ENCODE measurements around the gene CCR1.
"Not testable (repeated sequence)": the region's sequence is repeated elsewhere in the genome, so short reads cannot be mapped to it uniquely, and the experiment has no call there.

Gene CCR1

DNA sequence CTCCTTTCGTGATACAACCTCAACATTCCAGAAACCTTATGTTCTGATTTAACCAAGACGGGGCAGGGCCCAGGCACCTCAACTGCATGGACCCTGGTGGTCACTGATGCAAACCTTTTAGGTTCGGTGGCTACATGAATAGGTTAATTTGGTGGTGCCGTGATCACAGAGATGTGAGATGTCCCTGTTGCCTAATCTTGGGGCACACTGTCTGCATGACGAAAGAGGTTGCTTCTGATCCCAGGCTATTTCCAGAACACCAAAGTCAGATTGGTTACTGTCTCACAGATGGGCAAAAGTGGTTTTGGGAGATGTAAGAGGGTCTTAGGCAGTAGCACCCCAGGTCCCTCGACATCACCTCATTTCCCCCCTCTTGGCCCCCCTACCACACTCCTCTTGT is 4.0 kb upstream of the CCR1 start:
- Histone ChIP-seq H3K14ac (ENCODE audit: low read length) (no peak overlapping the region), H3K9ac (ENCODE audit: low read length) (no peak overlapping the region), H3K4me1 (ENCODE audit: control insufficient read depth in 1 of 2, insufficient read depth in 2 of 2, low read length in 2 of 2) (no peaks in the 10 kb centered on the region), H3K4me2 (ENCODE audit: low read length) (no peak overlapping the region), H2BK12ac (ENCODE audit: low read length) (no peak overlapping the region), H3K18ac (ENCODE audit: low read length) (no peak overlapping the region), H4K12ac (ENCODE audit: low read depth, low read length) (no peak overlapping the region), H2BK5ac (ENCODE audit: low read depth, low read length, poor library complexity) (no peak overlapping the region), H2AFZ (ENCODE audit: insufficient read depth, low read length, poor library complexity) (no peak overlapping the region), H2AK5ac (ENCODE audit: low read length) (no peak overlapping the region), H4K8ac (ENCODE audit: low read depth, low read length) (no peak overlapping the region), H3K79me1 (ENCODE audit: low read length) (peaks cover 4% of the 10 kb centered on the region), H3K36me3 (ENCODE audit: control insufficient read depth in 1 of 2, insufficient read depth in 2 of 2, low read length in 2 of 2) (no peaks in the 10 kb centered on the region), H3K79me2 (ENCODE audit: control insufficient read depth, insufficient read depth, low read length, poor library complexity) (no peaks in the 10 kb centered on the region), H2BK120ac (ENCODE audit: insufficient read depth, low read length, poor library complexity) (no peak overlapping the region), H4K91ac (ENCODE audit: low read depth, low read length) (no peak overlapping the region), H3K27ac (ENCODE audit: low read depth, low read length) (no peak overlapping the region), H3K4me3 (ENCODE audit: low read depth, low read length) (no peak overlapping the region), H3K27me3 (ENCODE audit: insufficient read depth, low read length) (no peaks in the 10 kb centered on the region), H3K23ac (ENCODE audit: low read length) (no peak overlapping the region), H3K9me3 (ENCODE audit: insufficient read depth, low read depth, low read length) (no peaks in the 10 kb centered on the region), H3K4ac (ENCODE audit: low read depth, low read length) (no peak overlapping the region)
- no peak for DNase-seq
- no CpG with 5 or more reads among the region's 6 CpGs for WGBS (ENCODE audit: extremely low coverage, insufficient coverage, insufficient read length)

DNA sequence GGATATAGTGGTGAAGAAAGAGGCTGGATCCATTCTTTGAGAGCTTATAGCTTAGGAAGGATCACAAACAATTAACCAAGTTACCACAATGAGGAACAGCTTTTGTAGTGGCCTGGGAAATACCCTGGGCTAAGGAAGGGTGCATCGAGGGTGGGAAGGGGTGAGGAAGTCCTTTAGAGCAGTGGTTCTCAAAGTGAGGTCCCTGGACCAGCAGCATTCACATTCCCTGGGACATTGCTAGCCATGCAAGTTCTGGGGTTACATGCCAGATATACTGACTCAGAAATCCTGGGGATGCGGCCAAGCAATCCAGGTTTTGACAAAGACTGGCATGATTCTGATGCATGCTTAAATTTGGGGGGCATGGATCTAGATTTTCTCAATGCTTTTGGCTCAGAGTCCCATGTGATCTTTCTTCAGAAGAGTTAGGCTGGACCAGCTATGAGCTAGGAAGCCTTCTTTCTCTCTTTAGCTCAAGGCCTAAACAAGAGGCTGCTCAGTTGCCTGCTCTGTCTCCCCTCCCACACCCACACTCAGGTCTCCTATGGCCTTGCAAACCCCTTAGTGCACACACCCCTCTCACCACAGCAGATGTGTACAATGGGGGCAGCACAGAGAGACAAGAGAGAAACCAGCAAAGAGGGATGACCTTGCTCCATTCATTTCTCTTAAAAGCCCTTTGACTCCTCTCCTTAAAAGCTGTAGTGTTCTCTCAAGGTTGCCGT is 1.8 kb upstream of the CCR1 start:
- Histone ChIP-seq H3K9ac (ENCODE audit: low read length) (no peak overlapping the region), H2AK5ac (ENCODE audit: low read length) (no peak overlapping the region), H3K4me3 (ENCODE audit: low read depth, low read length) (no peak overlapping the region), H3K4me2 (ENCODE audit: low read length) (no peak overlapping the region), H2AFZ (ENCODE audit: insufficient read depth, low read length, poor library complexity) (no peak overlapping the region), H4K8ac (ENCODE audit: low read depth, low read length) (no peak overlapping the region), H3K79me1 (ENCODE audit: low read length) (peaks cover 9% of the 10 kb centered on the region), H3K79me2 (ENCODE audit: control insufficient read depth, insufficient read depth, low read length, poor library complexity) (no peaks in the 10 kb centered on the region), H4K12ac (ENCODE audit: low read depth, low read length) (no peak overlapping the region), H3K4me1 (ENCODE audit: control insufficient read depth in 1 of 2, insufficient read depth in 2 of 2, low read length in 2 of 2) (peaks cover 0 to 8% of the 10 kb centered on the region in 2 experiments), H2BK12ac (ENCODE audit: low read length) (no peak overlapping the region), H3K4ac (ENCODE audit: low read depth, low read length) (no peak overlapping the region), H2BK5ac (ENCODE audit: low read depth, low read length, poor library complexity) (no peak overlapping the region), H3K23ac (ENCODE audit: low read length) (no peak overlapping the region), H2BK120ac (ENCODE audit: insufficient read depth, low read length, poor library complexity) (no peak overlapping the region), H3K36me3 (ENCODE audit: control insufficient read depth in 1 of 2, insufficient read depth in 2 of 2, low read length in 2 of 2) (no peaks in the 10 kb centered on the region), H3K9me3 (ENCODE audit: insufficient read depth, low read depth, low read length) (no peaks in the 10 kb centered on the region), H3K18ac (ENCODE audit: low read length) (no peak overlapping the region), H4K91ac (ENCODE audit: low read depth, low read length) (no peak overlapping the region), H3K27ac (ENCODE audit: low read depth, low read length) (no peak overlapping the region), H3K14ac (ENCODE audit: low read length) (no peak overlapping the region), H3K27me3 (ENCODE audit: insufficient read depth, low read length) (no peaks in the 10 kb centered on the region)
- no CpG with 5 or more reads among the region's 3 CpGs for WGBS (ENCODE audit: extremely low coverage, insufficient coverage, insufficient read length)
- DNase-seq: no peak

DNA sequence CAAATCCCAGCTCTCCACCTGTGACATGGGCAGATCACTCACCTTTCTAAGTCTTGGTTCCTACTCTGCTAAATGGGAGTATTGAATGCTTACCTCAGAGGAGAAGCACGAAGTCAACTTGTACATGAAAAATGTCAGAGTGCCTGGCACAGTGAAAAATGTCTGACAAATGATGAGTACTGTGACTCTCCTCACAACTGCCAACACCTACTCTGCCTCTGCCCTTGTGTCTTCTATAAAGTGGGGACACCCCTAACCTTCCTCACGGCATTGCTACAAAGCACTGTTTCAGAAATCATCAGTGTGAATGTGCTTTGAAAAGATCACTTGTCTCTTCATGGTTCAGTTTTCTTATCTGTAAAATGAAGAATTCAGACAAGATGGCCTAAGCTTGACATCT is 940 bp upstream of the CCR1 start:
- Histone ChIP-seq H2BK12ac (ENCODE audit: low read length) (peak overlapping the region; percentile 63), H3K36me3 (ENCODE audit: control insufficient read depth in 1 of 2, insufficient read depth in 2 of 2, low read length in 2 of 2) (peaks cover 0 to under 1% of the 10 kb centered on the region in 2 experiments), H3K4me3 (ENCODE audit: low read depth, low read length) (no peak overlapping the region), H4K91ac (ENCODE audit: low read depth, low read length) (peak overlapping the region; percentile 60), H2AFZ (ENCODE audit: insufficient read depth, low read length, poor library complexity) (no peak overlapping the region), H3K27ac (ENCODE audit: low read depth, low read length) (no peak overlapping the region), H3K79me2 (ENCODE audit: control insufficient read depth, insufficient read depth, low read length, poor library complexity) (no peaks in the 10 kb centered on the region), H3K9me3 (ENCODE audit: insufficient read depth, low read depth, low read length) (no peaks in the 10 kb centered on the region), H3K9ac (ENCODE audit: low read length) (no peak overlapping the region), H3K14ac (ENCODE audit: low read length) (peak overlapping the region; percentile 33), H3K27me3 (ENCODE audit: insufficient read depth, low read length) (no peaks in the 10 kb centered on the region), H3K4ac (ENCODE audit: low read depth, low read length) (no peak overlapping the region), H3K4me2 (ENCODE audit: low read length) (no peak overlapping the region), H2AK5ac (ENCODE audit: low read length) (peak overlapping the region; percentile 60), H3K4me1 (ENCODE audit: control insufficient read depth in 1 of 2, insufficient read depth in 2 of 2, low read length in 2 of 2) (peaks cover 0 to 8% of the 10 kb centered on the region in 2 experiments), H3K18ac (ENCODE audit: low read length) (no peak overlapping the region), H4K12ac (ENCODE audit: low read depth, low read length) (no peak overlapping the region), H2BK120ac (ENCODE audit: insufficient read depth, low read length, poor library complexity) (no peak overlapping the region), H2BK5ac (ENCODE audit: low read depth, low read length, poor library complexity) (no peak overlapping the region), H4K8ac (ENCODE audit: low read depth, low read length) (no peak overlapping the region), H3K23ac (ENCODE audit: low read length) (no peak overlapping the region), H3K79me1 (ENCODE audit: low read length) (peaks cover 9% of the 10 kb centered on the region)
- WGBS (ENCODE audit: extremely low coverage, insufficient coverage, insufficient read length): no CpG with 5 or more reads among the region's 2 CpGs
- no peak for DNase-seq

DNA sequence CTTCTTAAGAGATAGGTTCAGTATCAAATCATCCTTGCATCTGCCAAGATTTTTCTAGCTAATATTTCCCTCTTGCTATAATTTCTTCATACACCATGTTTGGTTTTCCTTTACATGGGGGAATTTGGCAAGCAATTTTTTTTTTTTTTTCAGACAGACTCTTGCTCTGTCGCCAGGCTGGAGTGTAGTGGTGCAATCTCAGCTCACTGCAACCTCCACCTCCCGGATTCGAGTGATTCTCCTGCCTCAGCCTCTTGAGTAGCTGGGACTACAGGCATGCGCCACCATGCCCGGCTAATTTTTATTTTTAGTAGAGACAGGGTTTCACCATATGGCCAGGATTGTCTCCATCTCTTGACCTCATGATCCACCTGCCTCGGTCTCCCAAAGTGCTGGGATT is 599 bp downstream of the CCR1 start:
- H3K27me3 ChIP-seq (ENCODE audit: insufficient read depth, low read length); H2BK5ac ChIP-seq (ENCODE audit: low read depth, low read length, poor library complexity); H3K9ac ChIP-seq (ENCODE audit: low read length); H3K18ac ChIP-seq (ENCODE audit: low read length); H3K4me3 ChIP-seq (ENCODE audit: low read depth, low read length); H3K36me3 ChIP-seq (ENCODE audit: control insufficient read depth in 1 of 2, insufficient read depth in 2 of 2, low read length in 2 of 2); H3K23ac ChIP-seq (ENCODE audit: low read length); H2BK12ac ChIP-seq (ENCODE audit: low read length); DNase-seq; H3K4me1 ChIP-seq (ENCODE audit: control insufficient read depth in 1 of 2, insufficient read depth in 2 of 2, low read length in 2 of 2); H3K4me2 ChIP-seq (ENCODE audit: low read length); H3K9me3 ChIP-seq (ENCODE audit: insufficient read depth, low read depth, low read length); H3K4ac ChIP-seq (ENCODE audit: low read depth, low read length); H3K79me2 ChIP-seq (ENCODE audit: control insufficient read depth, insufficient read depth, low read length, poor library complexity); H3K79me1 ChIP-seq (ENCODE audit: low read length); H4K12ac ChIP-seq (ENCODE audit: low read depth, low read length); H4K91ac ChIP-seq (ENCODE audit: low read depth, low read length); H2BK120ac ChIP-seq (ENCODE audit: insufficient read depth, low read length, poor library complexity); H2AK5ac ChIP-seq (ENCODE audit: low read length); H3K27ac ChIP-seq (ENCODE audit: low read depth, low read length); H3K14ac ChIP-seq (ENCODE audit: low read length); H2AFZ ChIP-seq (ENCODE audit: insufficient read depth, low read length, poor library complexity): not testable (repeated sequence)
- H4K8ac ChIP-seq (ENCODE audit: low read depth, low read length): peak overlapping the region; percentile 17
- no CpG with 5 or more reads among the region's 6 CpGs for WGBS (ENCODE audit: extremely low coverage, insufficient coverage, insufficient read length)

All from trophoblast cell (in vitro differentiated cells and primary cell).